ENCODE results near the gene KDM4C. TPM values are rescaled to one million over a fixed set of nuclear protein-coding genes. Genes with fewer than 3 reads are reported as not detected.

The KDM4C gene
- total and polyA plus RNA-seq, 2 experiments from 2014 or later: 14.3 to 20.6 TPM

GRCh38 chr9:6973762-6974161 is 216.0 kb downstream of the KDM4C start:
- TF ChIP-seq EZH2phosphoT487 (IDR thresholded peaks at IDR 0.05; ENCODE audit: insufficient read depth, low read depth): no peak
- H3K27ac ChIP-seq: no peak overlapping the region
- H3K36me3 ChIP-seq (ENCODE audit: low read depth): no peaks in the 10 kb centered on the region
- H3K9me3 ChIP-seq (ENCODE audit: low read depth): no peaks in the 10 kb centered on the region
- WGBS, 2 experiments (ENCODE audit: low coverage in 1 of 2, low lambda C conversion rate in 2 of 2, missing lambda C conversion rate in 2 of 2): 92 to 97% methylated on average over 2 of the region's 2 CpGs
- H3K9ac ChIP-seq: no peak overlapping the region
- H3K4me2 ChIP-seq (ENCODE audit: unreplicated experiment): no peak overlapping the region
- H2AFZ ChIP-seq: no peak overlapping the region
- H3K4me3 ChIP-seq: no peak overlapping the region
- peak; percentile 36 for DNase-seq
- in situ Hi-C loops (cut with MboI): no loop called here
- no peaks in the 10 kb centered on the region for H3K27me3 ChIP-seq (replicated peaks; ENCODE audit: insufficient read depth)
- no peaks in the 10 kb centered on the region for H4K20me1 ChIP-seq (ENCODE audit: insufficient read depth)
- H3F3A ChIP-seq (ENCODE audit: insufficient read depth): 0 out of 2 replicates have a peak, but pooled peaks cover under 1% of the 10 kb centered on the region
- H3K9me2 ChIP-seq (ENCODE audit: insufficient read depth): no peaks in the 10 kb centered on the region
- H3K79me2 ChIP-seq (ENCODE audit: insufficient read depth): no peaks in the 10 kb centered on the region
- H3K4me1 ChIP-seq (ENCODE audit: insufficient read depth): no peaks in the 10 kb centered on the region; the same call in 1 of the 2 replicates

GRCh38 chr9:6975198-6975597 is 217.4 kb downstream of the KDM4C start:
- no peaks in the 10 kb centered on the region for H3K9me2 ChIP-seq (ENCODE audit: insufficient read depth)
- DNase-seq: no peak
- H3F3A ChIP-seq (ENCODE audit: insufficient read depth): no peaks in the 10 kb centered on the region
- TF ChIP-seq EZH2phosphoT487 (IDR thresholded peaks at IDR 0.05; ENCODE audit: insufficient read depth, low read depth): no peak
- TF ChIP-seq EZH2 (IDR thresholded peaks at IDR 0.05; ENCODE audit: insufficient read depth, poor library complexity, severe bottlenecking): no peak
- H3K4me1 ChIP-seq (ENCODE audit: insufficient read depth): no peaks in the 10 kb centered on the region; the same call in 1 of the 2 replicates
- H3K9ac ChIP-seq: no peak overlapping the region
- H4K20me1 ChIP-seq (ENCODE audit: insufficient read depth): no peaks in the 10 kb centered on the region
- no peak overlapping the region for H2AFZ ChIP-seq
- no peak overlapping the region for H3K4me3 ChIP-seq
- no peak overlapping the region for H3K4me2 ChIP-seq (ENCODE audit: unreplicated experiment)
- 98 to 100% methylated on average over 2 of the region's 2 CpGs for WGBS, 2 experiments (ENCODE audit: low coverage in 1 of 2, low lambda C conversion rate in 2 of 2, missing lambda C conversion rate in 2 of 2)
- H3K36me3 ChIP-seq (ENCODE audit: low read depth): no peaks in the 10 kb centered on the region
- H3K9me3 ChIP-seq (ENCODE audit: low read depth): no peaks in the 10 kb centered on the region
- no peaks in the 10 kb centered on the region for H3K27me3 ChIP-seq (replicated peaks; ENCODE audit: insufficient read depth)
- no peak overlapping the region for H3K27ac ChIP-seq
- no peaks in the 10 kb centered on the region for H3K79me2 ChIP-seq (ENCODE audit: insufficient read depth)
- in situ Hi-C loops (cut with MboI): no loop called here

GRCh38 chr9:6977761-6978160 is 220.0 kb downstream of the KDM4C start:
- in situ Hi-C loops (cut with MboI): no loop called here
- no peaks in the 10 kb centered on the region for H3K9me2 ChIP-seq (ENCODE audit: insufficient read depth)
- H3K4me3 ChIP-seq: no peak overlapping the region
- no peaks in the 10 kb centered on the region; the same call in 1 of the 2 replicates for H3K4me1 ChIP-seq (ENCODE audit: insufficient read depth)
- H3K9me3 ChIP-seq (ENCODE audit: low read depth): no peaks in the 10 kb centered on the region
- H3K36me3 ChIP-seq (ENCODE audit: low read depth): no peaks in the 10 kb centered on the region
- no peaks in the 10 kb centered on the region for H3F3A ChIP-seq (ENCODE audit: insufficient read depth)
- H3K27me3 ChIP-seq (replicated peaks; ENCODE audit: insufficient read depth): no peaks in the 10 kb centered on the region
- H3K4me2 ChIP-seq (ENCODE audit: unreplicated experiment): no peak overlapping the region
- no peak overlapping the region for H3K9ac ChIP-seq
- 95 to 100% methylated on average over 1 of the region's 1 CpG for WGBS, 2 experiments (ENCODE audit: low coverage in 1 of 2, low lambda C conversion rate in 2 of 2, missing lambda C conversion rate in 2 of 2)
- H3K79me2 ChIP-seq (ENCODE audit: insufficient read depth): no peaks in the 10 kb centered on the region
- no peak for DNase-seq
- H4K20me1 ChIP-seq (ENCODE audit: insufficient read depth): no peaks in the 10 kb centered on the region
- H2AFZ ChIP-seq: no peak overlapping the region
- no peak overlapping the region for H3K27ac ChIP-seq
- no peak for TF ChIP-seq EZH2phosphoT487 (IDR thresholded peaks at IDR 0.05; ENCODE audit: insufficient read depth, low read depth)
- TF ChIP-seq EZH2 (IDR thresholded peaks at IDR 0.05; ENCODE audit: insufficient read depth, poor library complexity, severe bottlenecking): no peak

- in situ Hi-C loops (cut with MboI): no loop called here
- no peaks in the 10 kb centered on the region for H3F3A ChIP-seq (ENCODE audit: insufficient read depth)
- H3K36me3 ChIP-seq (ENCODE audit: low read depth): no peaks in the 10 kb centered on the region
- H2AFZ ChIP-seq: no peak overlapping the region
- DNase-seq: no peak
- H3K9me2 ChIP-seq (ENCODE audit: insufficient read depth): no peaks in the 10 kb centered on the region
- no peaks in the 10 kb centered on the region for H3K27me3 ChIP-seq (replicated peaks; ENCODE audit: insufficient read depth)
- no peak overlapping the region for H3K4me2 ChIP-seq (ENCODE audit: unreplicated experiment)
- H3K27ac ChIP-seq: no peak overlapping the region
- H3K9me3 ChIP-seq (ENCODE audit: low read depth): no peaks in the 10 kb centered on the region
- H4K20me1 ChIP-seq (ENCODE audit: insufficient read depth): no peaks in the 10 kb centered on the region
- no peaks in the 10 kb centered on the region for H3K4me1 ChIP-seq (ENCODE audit: insufficient read depth)
- H3K79me2 ChIP-seq (ENCODE audit: insufficient read depth): no peaks in the 10 kb centered on the region
- H3K9ac ChIP-seq: no peak overlapping the region
- H3K4me3 ChIP-seq: no peak overlapping the region
- 63 to 64% methylated on average over 2 of the region's 2 CpGs for WGBS, 2 experiments (ENCODE audit: low coverage in 1 of 2, low lambda C conversion rate in 2 of 2, missing lambda C conversion rate in 2 of 2)
- no peak for TF ChIP-seq EZH2phosphoT487 (IDR thresholded peaks at IDR 0.05; ENCODE audit: insufficient read depth, low read depth)
- TF ChIP-seq EZH2 (IDR thresholded peaks at IDR 0.05; ENCODE audit: insufficient read depth, poor library complexity, severe bottlenecking): no peak
Measured at GRCh38 chr9:6978591-6978990, 220.8 kb downstream of the KDM4C start.
